Stomach (tissue), 9 donors: ENCODE results near the gene EMB. TPM values are rescaled to one million over a fixed set of nuclear protein-coding genes. Genes with fewer than 3 reads are reported as not detected.
"Not testable (repeated sequence)": the region's sequence is repeated elsewhere in the genome, so short reads cannot be mapped to it uniquely, and the experiment has no call there.

ENCODE experiments used
- DNase-seq, 2 donors: peaks; one replicate each; pipeline versions ENCODE4 v3.0.0 to v3.0.0-alpha.2; 2013 to 2019
- H3K27ac ChIP-seq, 5 donors: fragments of 200-600 bp in 4 of 5; sonication (generic) in 4 of 5; one replicate each; pipeline ENCODE4 v1.5.1; 2013 to 2019; ENCODE audit warnings: mild to moderate bottlenecking in 1 of 5, moderate library complexity in 1 of 5
- H3K27me3 ChIP-seq, 3 donors: fragments of 200-600 bp; sonication (generic); one replicate each; pipeline ENCODE4 v1.5.1; 2017 to 2019; ENCODE audit warnings: mixed run types in 1 of 3
- H3K36me3 ChIP-seq, 4 donors: fragments of 200-600 bp; sonication (generic); 1 replicate in 3 of 4; 2 replicates in 1 of 4; pipeline ENCODE4 v1.5.1; 2016 to 2019
- H3K4me1 ChIP-seq, 4 donors: fragments of 200-600 bp; sonication (generic); one replicate each; pipeline ENCODE4 v1.5.1; 2016 to 2019
- H3K4me3 ChIP-seq, 4 donors: fragments of 200-600 bp; sonication (generic) in 3 of 4; one replicate each; pipeline ENCODE4 v1.5.1; 2016 to 2019; ENCODE audit warnings: mild to moderate bottlenecking in 1 of 4
- H3K9me3 ChIP-seq, 4 donors: fragments of 200-600 bp; sonication (generic); one replicate each; pipeline ENCODE4 v1.5.1; 2016 to 2019
- EP300 ChIP-seq: sonication (generic); formaldehyde crosslinking; IDR thresholded peaks from one replicate; pipeline ENCODE4 v1.6.1; 2017; ENCODE audit warnings: antibody characterized with exemption
- POLR2A ChIP-seq, 4 donors: fragments of 450-650 bp; IDR thresholded peaks; one replicate each; pipeline ENCODE4 v1.6.1; 2016; ENCODE audit warnings: antibody characterized with exemption in 4 of 4, control low read depth in 2 of 4, mild to moderate bottlenecking in 1 of 4, moderate library complexity in 1 of 4
- POLR2AphosphoS5 ChIP-seq, 3 donors: sonication (generic); formaldehyde crosslinking; IDR thresholded peaks; one replicate each; pipeline ENCODE4 v1.6.1; 2016; ENCODE audit warnings: antibody characterized with exemption in 3 of 3
- WGBS, 5 donors: extraction: QIAGEN DNeasy Blood & Tissue Kit in 3 of 5; methylation state at CpG; one replicate each; pipeline versions ENCODE4 v1.1.5 to v1.1.7; 2013 to 2018; 5-methylcytosine and 5-hydroxymethylcytosine counted together
- intact Hi-C: fragments of 100-400 bp; cut with DNase I; formaldehyde crosslinking; loops from one replicate; pipeline ENCODE4 v1.15.1; 2023; ENCODE audit warnings: low total_unique reads
- polyA plus RNA-seq, 3 donors: library from polyadenylated mRNA; stranded (reverse); fragments of 200-250 nt; gene quantifications; one replicate each; pipeline ENCODE4 v1.2.3, GENCODE V29; 2013
- total RNA-seq, 5 donors: library from RNA; depleted of rRNA; stranded (reverse); fragments of >200 nt; gene quantifications; one replicate each; pipeline versions ENCODE4 v1.1.0 to v1.2.3, GENCODE V29; 2014 to 2016
- TF ChIP-seq, protein P1 (sequence below), 7 experiments: fragments of 450-650 bp in 4 of 7; fragments of 200-600 bp in 3 of 7; sonication (generic) in 3 of 7; IDR thresholded peaks; one replicate each; pipeline ENCODE4 v1.5.1; 2016 to 2019; ENCODE audit warnings: antibody characterized with exemption in 7 of 7, control low read depth in 2 of 7, mild to moderate bottlenecking in 1 of 7
- donor health status: healthy with polysubstance abuse.
- donor health status: Bipolar disorder and iron deficiency.
- donor health status: healthy.

EMB gene
- total and polyA plus RNA-seq, 8 donors: 0.58 to 24.1 (median 4.3) TPM

GRCh38 chr5:50439221-50439620 is 1.9 kb downstream of the EMB start:
- H3K27me3 ChIP-seq: peaks cover 0 to 18% (median 8%) of the 10 kb centered on the region in 3 donors

GRCh38 chr5:50438060-50438459 is 3.0 kb downstream of the EMB start:
- DNase-seq, intact Hi-C loops, H3K27ac ChIP-seq, H3K36me3 ChIP-seq, H3K4me3 ChIP-seq, H3K9me3 ChIP-seq: not testable (repeated sequence)
- H3K4me1 ChIP-seq: peaks cover 5 to 15% (median 13%) of the 10 kb centered on the region in 4 donors
- WGBS, 5 donors: 69 to 93% (median 80%) methylated on average over 2 to 3 of the region's 3 CpGs
- peaks cover 0 to 18% (median 8%) of the 10 kb centered on the region in 3 donors for H3K27me3 ChIP-seq

More at GRCh38 chr5:50439221-50439620, 1.9 kb downstream of the EMB start:
- H3K27ac ChIP-seq: no peak overlapping the region
- no peaks in the 10 kb centered on the region for H3K36me3 ChIP-seq
- no peaks in the 10 kb centered on the region for H3K9me3 ChIP-seq
- H3K4me3 ChIP-seq: peak overlapping the region in 1 of 4 donors; percentile 61
- H3K4me1 ChIP-seq: peaks cover 5 to 15% (median 13%) of the 10 kb centered on the region in 4 donors
- DNase-seq: no peak
- TF ChIP-seq, protein P1, sequence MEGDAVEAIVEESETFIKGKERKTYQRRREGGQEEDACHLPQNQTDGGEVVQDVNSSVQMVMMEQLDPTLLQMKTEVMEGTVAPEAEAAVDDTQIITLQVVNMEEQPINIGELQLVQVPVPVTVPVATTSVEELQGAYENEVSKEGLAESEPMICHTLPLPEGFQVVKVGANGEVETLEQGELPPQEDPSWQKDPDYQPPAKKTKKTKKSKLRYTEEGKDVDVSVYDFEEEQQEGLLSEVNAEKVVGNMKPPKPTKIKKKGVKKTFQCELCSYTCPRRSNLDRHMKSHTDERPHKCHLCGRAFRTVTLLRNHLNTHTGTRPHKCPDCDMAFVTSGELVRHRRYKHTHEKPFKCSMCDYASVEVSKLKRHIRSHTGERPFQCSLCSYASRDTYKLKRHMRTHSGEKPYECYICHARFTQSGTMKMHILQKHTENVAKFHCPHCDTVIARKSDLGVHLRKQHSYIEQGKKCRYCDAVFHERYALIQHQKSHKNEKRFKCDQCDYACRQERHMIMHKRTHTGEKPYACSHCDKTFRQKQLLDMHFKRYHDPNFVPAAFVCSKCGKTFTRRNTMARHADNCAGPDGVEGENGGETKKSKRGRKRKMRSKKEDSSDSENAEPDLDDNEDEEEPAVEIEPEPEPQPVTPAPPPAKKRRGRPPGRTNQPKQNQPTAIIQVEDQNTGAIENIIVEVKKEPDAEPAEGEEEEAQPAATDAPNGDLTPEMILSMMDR (IDR thresholded peaks at IDR 0.05): no peak
- TF ChIP-seq EP300 (no peak), POLR2A (IDR thresholded peaks at IDR 0.05) (no peak), POLR2AphosphoS5 (IDR thresholded peaks at IDR 0.05) (no peak)
- intact Hi-C loops: no loop called here
- WGBS, 5 donors: 54 to 79% (median 57%) methylated on average over 3 of the region's 3 CpGs

DNA sequence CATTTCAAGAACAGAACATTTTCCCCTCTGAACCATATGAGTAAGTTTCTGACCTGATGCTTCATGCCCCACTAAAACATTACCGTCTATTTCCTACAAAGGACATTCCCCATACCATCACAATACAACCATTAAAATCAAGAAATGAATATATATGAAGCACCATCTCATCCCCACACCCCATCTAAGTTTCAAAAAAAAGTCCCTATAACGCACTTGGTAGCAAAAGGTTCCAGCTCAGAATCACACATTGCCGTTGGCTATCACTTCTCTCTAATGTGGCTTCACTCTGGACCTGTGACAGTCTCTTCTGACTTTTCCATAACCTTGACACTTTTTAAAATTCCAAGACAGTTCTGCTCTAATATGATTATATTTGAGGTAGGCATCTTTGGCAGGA is 5.9 kb downstream of the EMB start:
- 82 to 92% (median 86%) methylated on average over 3 of the region's 3 CpGs for WGBS, 5 donors
- Histone ChIP-seq H3K27me3 (peaks cover 0 to 3% (median 0%) of the 10 kb centered on the region in 3 donors), H3K4me1 (peaks cover 0 to 10% (median 0%) of the 10 kb centered on the region in 4 donors), H3K4me3 (no peak overlapping the region), H3K9me3 (no peaks in the 10 kb centered on the region), H3K27ac (no peak overlapping the region), H3K36me3 (no peaks in the 10 kb centered on the region)
- TF ChIP-seq, protein P1 (IDR thresholded peaks at IDR 0.05): no peak
- no peak for TF ChIP-seq POLR2AphosphoS5 (IDR thresholded peaks at IDR 0.05)
- TF ChIP-seq EP300: no peak
- TF ChIP-seq POLR2A (IDR thresholded peaks at IDR 0.05): no peak
- intact Hi-C loops: no loop called here
- no peak for DNase-seq

GRCh38 chr5:50431133-50431904 is 9.8 kb downstream of the EMB start:
- Histone ChIP-seq H3K4me1 (peaks cover 0 to 10% (median 0%) of the 10 kb centered on the region in 4 donors), H3K27ac (peak overlapping the region in 1 of 5 donors; percentile 20)
- 41 to 61% (median 55%) methylated on average over 3 of the region's 3 CpGs for WGBS, 5 donors
- H3K4me3 ChIP-seq, H3K27me3 ChIP-seq, H3K36me3 ChIP-seq, H3K9me3 ChIP-seq, DNase-seq, intact Hi-C loops: not testable (repeated sequence)

DNA sequence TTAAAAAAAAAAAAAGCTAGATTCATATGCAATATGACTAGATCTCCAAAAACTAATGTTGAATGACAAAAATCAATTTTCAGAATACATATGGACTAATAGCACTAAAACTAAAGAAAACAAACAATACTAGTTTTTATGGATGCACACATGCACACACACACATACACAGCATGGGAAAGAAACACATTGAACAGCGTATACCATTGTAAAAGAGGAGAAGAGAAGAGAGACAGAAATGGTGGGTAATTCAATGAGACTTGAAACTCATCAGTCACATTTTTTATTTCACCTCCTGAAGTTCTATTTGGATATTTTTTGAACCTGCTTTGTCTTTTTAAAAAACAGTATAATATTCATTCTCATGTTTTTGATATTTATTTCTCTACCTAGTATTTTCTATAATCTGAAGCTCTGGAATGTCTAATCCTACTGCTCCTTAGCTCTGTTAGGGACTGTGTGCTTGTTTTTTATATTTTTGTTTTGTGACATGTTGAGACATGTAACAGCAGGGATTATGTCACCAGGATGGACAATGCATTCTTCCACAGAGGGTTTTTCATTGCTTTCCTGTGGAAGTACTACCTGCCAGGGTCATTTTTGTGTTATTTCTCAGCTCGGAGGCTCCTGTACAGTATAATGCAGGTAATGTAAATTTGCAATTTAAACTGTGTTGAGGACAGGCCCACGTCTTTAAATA is 17.8 kb downstream of the EMB start:
- H3K27me3 ChIP-seq, DNase-seq, H3K4me1 ChIP-seq, H3K9me3 ChIP-seq, H3K4me3 ChIP-seq, intact Hi-C loops, H3K27ac ChIP-seq, H3K36me3 ChIP-seq: not testable (repeated sequence)
- WGBS, 5 donors: 60 to 94% (median 84%) methylated on average over 3 of the region's 3 CpGs

DNA sequence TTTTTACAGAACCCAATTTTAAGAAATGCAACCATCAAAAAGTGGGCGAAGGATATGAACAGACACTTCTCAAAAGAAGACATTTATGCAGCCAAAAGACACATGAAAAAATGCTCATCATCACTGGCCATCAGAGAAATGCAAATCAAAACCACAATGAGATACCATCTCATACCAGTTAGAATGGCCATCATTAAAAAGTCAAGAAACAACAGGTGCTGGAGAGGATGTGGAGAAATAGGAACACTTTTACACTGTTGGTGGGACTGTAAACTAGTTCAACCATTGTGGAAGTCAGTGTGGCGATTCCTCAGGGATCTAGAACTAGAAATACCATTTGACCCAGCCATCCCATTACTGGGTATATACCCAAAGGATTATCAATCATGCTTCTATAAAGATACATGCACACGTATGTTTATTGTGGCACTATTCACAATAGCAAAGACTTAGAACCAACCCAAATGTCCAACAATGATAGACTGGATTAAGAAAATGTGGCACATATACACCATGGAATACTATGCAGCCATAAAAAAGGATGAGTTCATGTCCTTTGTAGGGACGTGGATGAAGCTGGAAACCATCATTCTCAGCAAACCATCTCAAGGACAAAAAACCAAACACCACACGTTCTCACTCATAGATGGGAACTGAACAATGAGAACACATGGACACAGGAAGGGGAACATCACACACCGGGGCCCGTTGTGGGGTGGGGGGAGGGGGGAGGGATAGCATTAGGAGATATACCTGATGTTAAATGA is 19.7 kb downstream of the EMB start:
- intact Hi-C loops, H3K27me3 ChIP-seq, H3K27ac ChIP-seq, H3K4me1 ChIP-seq, DNase-seq, H3K4me3 ChIP-seq, H3K9me3 ChIP-seq, H3K36me3 ChIP-seq: not testable (repeated sequence)
- WGBS, 5 donors: 81 to 98% (median 83%) methylated on average over 4 to 7 of the region's 7 CpGs
